Inferior parietal cortex (tissue), 1 donor: Measurements from ENCODE around the gene ADNP.

ENCODE experiments used
- DNase-seq: peaks from one replicate; pipeline ENCODE4 v3.0.0-alpha.2; 2016; ENCODE audit errors: extremely low spot score

Gene ADNP

DNA sequence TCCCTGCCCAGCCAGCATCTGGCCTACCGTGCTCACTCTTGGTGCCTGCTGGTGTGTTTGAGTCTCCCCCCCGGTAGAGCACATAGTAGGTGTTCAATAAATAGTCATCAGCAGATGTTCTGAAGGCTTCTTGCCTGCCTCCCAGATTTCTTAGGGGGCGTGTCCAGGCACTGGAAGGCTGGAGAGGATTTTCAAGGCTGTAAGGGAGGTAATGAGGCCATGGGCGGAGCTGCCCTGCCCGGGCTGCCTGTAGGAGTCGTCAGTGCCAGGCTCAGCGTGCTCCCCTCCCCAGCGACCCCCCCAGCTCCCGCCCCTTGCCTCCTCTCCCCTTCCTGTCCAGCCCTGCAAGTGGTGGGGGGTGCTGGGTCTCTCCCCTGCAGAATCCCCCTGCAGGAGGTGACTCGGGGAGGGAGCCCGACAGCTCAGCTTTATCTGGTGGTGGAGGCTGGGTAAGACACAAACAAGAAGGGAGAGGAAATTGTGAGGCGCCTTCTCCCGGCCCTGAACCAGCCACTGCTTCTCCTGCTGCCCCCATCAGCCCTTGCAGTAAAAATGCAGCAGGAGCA, 80.4 kb downstream of the ADNP start:
- DNase-seq, result no peak

GRCh38 chr20:50848846-50849673, 82.2 kb downstream of the ADNP start:
- no peak for DNase-seq

- DNase-seq, result no peak
Observed at GRCh38 chr20:50848341-50848808, 82.9 kb downstream of the ADNP start.

DNA sequence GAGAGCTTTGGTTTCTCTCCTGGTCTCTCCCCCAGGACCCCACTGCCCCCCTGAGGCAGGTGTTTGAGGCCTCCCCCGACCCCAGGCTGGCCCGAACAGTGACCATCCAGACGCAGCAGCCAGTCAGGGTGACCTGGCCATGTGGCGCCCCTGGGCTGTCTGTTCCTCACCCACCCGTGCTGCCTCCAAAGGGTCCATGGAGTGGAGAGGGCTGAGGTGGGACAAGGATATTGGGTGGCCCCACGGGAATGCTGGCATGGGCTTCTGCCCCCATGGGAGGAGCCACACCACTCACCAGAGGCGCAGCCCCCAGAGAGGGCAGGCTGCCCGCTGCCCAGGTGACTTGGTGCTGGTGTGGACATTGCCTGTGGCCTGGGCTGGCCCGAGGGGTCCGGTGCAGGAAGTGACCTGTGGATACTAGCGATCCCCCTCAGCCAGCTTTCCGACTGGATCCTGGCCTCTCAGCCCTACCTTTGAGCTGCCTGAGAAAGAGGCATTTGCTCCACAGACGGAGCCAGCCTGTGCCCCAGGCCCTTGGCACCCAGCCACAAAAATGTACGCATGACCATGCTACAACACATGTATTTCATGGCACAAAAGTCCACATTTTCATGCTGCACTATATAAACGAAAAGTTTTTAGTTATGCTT, 85.5 kb downstream of the ADNP start:
- no peak for DNase-seq

DNA sequence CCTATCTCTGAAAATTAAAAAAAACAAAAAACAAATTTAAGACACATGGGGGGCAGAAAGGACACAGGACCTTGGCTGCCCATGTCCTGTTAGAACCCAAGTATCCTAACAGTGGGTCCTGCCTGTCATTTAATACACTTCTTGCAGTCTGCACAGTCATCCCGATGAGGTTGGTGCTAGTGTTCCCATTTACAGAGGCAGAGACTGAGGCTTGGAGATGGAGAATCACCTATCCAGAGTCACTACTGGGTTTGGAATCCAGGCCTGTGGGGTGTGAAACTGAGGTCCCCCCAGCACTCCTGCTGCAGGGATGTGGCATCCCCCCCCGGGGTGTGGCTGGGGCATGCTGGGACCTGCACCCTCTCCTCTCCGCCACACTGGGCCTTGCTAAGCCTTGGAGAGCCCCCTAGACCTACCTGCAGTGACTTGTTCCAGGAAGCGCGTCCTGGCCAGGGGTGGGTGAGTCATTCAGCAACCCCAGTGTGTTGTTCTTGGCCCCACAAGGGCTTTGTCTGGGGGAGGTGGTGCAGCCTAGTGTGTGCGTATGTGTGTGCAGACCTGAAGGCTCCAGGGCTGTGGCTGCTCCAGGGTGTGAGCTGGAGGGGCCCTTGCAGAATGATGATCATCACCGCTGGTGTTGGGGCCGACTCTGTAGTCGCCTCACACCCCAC, 86.7 kb downstream of the ADNP start:
- no peak for DNase-seq

DNA sequence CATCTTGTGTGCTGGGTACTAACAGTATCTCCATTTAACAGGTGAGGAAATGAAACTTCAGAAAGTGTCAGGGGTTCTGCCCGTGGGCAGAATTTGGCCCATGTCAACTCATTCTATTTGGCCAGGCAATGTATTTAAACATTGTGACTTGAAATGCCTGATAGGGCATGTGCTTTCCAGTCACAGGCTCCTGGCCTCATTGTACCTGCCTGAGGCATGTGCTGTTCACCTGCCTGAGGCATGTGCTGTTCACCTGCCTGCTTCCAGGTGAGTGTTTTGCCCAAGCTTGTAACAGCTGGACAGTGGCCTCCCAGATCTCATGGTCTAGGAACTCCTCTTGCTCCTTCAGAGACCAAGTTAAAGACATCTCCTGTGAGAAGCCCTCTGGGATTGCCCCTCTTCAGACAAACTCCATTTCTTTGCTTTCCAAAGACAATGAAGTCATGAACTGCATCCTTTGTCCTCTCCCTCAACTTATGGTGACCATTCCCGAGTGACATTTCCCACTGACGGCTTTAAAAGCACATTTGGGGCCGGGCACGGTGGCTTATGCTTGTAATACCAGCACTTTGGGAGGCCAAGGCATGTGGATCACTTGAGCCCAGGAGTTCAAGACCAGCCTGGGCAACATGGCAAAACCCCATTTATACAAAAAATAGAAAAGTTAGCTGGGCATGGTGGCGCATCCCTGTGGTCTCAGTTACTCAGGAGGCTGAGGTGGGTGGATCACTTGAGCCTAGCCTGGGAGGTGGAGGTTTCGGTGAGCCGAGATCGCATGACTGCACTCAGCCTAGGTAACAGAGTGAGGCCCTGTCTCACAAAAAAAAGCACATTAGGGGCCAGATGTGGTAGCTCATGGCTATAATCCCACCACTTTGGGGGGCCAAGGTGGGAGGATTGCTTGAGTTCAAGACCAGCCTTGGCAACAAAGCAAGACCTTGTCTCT, 87.6 kb downstream of the ADNP start:
- DNase-seq, result no peak

GRCh38 chr20:50842821-50843220, 88.4 kb downstream of the ADNP start:
- no peak for DNase-seq
